Measurements from ENCODE around the gene CELF2.

DNA sequence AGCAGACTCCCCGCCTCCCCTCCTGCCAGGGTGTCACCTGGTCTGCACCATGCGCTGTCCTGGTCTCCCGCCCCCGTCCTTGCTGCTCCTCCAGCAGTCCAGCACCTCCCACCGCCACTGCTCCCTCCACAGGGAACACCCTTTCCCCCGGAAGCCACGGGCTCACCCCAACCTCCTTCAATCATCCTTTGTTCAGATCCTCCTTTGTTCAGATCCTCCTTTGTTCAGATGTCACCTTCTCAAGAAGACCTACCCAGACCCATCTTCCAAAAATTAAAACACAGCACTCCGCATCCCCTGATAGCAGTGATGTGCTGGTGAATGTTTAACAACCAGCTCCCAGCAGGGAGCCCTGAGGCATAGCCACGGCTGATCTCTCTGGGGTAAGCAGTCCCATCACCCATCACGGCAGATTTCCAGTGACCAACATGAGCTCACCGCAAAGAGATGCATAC lies 356.1 kb downstream of the CELF2 start:
- TF ChIP-seq POLR2A (IDR thresholded peaks at IDR 0.05) = no peak
- TF ChIP-seq, protein P1, sequence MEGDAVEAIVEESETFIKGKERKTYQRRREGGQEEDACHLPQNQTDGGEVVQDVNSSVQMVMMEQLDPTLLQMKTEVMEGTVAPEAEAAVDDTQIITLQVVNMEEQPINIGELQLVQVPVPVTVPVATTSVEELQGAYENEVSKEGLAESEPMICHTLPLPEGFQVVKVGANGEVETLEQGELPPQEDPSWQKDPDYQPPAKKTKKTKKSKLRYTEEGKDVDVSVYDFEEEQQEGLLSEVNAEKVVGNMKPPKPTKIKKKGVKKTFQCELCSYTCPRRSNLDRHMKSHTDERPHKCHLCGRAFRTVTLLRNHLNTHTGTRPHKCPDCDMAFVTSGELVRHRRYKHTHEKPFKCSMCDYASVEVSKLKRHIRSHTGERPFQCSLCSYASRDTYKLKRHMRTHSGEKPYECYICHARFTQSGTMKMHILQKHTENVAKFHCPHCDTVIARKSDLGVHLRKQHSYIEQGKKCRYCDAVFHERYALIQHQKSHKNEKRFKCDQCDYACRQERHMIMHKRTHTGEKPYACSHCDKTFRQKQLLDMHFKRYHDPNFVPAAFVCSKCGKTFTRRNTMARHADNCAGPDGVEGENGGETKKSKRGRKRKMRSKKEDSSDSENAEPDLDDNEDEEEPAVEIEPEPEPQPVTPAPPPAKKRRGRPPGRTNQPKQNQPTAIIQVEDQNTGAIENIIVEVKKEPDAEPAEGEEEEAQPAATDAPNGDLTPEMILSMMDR (IDR thresholded peaks at IDR 0.05) = no peak
